H54 (cell line): ENCODE measurements around the gene ZNF648.
"Not testable (repeated sequence)": the region's sequence is repeated elsewhere in the genome, so short reads cannot be mapped to it uniquely, and the experiment has no call there.

Source experiments
- DNase-seq: peaks from one replicate; pipeline ENCODE4 v3.0.0; 2011; ENCODE audit warnings: low spot score, mixed read lengths; ENCODE audit not compliant: insufficient read length
- FAIRE-seq: peaks from 3 replicates; lab custom pipeline; 2011; peaks lifted over from hg19 to GRCh38; lab: Jason Lieb, UNC
- POLR2A ChIP-seq: IDR thresholded peaks from 2 replicates; pipeline ENCODE4 v1.6.1; 2011; ENCODE audit warnings: low read depth, mild to moderate bottlenecking, low read length

ZNF648 gene

DNA sequence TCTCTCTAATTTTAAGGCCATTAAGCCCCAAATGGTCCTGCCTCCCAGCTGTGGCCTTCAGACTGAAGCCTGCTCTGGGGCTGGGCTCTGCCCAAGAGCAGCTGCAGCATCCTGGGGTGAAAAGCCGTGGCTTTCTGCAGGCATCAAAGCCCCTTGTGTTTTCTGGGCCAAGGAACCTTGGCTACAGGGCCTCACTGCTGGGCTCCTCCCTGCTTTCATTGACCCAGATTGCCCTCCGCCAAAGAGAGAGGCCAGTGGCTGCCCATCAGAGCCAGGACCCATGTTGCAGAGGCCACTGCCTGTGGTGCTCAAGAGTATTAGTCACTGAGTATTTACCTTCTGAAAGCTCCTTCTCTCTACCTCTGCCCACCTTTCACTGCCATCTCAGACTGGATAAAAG lies 1.6 kb downstream of the ZNF648 start:
- TF ChIP-seq POLR2A: no peak
- FAIRE-seq: no peak
- DNase-seq: no peak

DNA sequence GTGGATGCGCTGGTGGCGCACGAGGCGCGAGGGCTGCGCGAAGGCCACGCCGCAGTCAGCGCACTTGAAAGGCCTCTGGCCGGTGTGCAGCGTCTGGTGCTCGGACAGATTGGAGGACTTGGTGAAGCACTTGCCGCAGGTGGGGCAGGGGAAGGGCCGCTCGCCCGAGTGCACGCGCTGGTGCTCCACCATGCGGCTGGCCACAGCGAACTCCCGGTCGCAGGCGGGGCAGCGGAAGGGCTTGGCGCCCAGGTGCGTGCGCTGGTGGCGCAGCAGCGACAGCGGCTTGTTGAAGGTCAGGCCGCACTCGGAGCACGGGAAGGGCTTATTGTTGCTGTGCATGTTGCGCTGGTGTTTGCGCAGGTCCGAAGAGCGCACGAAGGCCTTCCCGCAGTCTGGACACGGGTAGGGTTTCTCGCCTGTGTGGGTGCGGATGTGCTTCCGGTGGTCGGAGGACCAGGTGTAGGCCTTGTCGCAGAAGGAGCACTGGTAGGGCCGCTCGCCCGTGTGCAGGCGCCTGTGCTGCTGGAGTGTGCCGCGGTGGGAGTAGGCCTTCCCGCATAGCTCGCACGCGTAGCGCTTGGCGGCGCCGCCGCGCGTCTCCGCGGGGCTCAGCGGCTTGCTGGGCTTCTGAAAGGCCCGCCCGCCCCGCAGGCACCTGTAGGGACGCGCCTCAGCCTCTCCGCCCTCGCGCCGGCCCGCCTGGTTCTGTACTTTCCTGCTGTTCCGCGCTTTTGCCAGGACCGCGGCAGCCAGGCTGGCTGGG lies 4.7 kb downstream of the ZNF648 start:
- FAIRE-seq (no peak), DNase-seq (no peak)
- TF ChIP-seq POLR2A: no peak

DNA sequence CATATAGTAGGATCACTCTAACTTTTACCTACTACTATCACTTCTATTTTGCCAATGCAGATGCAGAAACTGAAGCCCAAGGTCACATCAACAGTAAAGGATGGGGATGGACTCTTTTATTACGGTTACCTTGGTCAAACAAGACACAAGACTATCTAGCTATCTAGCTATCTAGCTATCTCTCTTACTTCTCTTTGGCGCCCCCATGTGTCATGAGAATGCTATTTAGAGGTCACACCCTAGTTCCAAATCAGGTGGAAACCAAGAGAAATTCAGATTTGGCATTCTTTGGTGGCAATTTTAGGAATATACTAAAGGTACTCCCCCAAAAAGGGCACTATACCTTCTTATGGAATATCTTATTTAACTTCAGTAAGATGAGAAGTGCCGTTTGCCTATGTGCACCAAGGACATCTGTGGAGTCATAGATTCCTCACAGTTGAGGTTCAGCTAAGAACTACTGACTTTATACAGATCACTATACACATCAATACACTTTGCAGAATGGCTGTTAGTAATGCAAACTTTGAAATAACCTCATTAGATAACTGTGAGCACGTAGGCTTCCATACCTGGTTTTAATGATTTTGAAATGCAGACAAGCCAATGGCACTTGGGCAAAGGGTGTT lies 6.7 kb downstream of the ZNF648 start:
- no peak for TF ChIP-seq POLR2A
- DNase-seq (peak; percentile 26), FAIRE-seq (no peak)

DNA sequence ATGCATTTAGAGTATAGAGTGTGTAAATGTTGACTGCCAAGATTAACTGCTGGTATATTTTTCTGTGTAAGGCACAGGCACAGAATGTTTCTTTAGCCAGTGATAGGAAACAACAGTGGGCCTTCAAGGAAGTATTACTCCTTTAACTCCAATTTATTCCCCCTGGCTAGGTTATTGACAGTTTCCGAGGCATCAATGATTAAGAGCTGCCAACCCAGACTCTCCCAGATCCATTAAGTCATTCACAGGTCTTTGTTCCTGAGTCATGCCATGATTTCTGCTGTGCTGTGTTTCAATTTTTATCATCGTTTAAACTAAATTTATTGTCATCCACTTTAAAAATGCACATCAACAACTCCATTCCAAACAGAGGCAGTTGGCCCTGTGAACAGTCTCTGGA lies 9.2 kb downstream of the ZNF648 start:
- TF ChIP-seq POLR2A: no peak
- DNase-seq (no peak), FAIRE-seq (no peak)

DNA sequence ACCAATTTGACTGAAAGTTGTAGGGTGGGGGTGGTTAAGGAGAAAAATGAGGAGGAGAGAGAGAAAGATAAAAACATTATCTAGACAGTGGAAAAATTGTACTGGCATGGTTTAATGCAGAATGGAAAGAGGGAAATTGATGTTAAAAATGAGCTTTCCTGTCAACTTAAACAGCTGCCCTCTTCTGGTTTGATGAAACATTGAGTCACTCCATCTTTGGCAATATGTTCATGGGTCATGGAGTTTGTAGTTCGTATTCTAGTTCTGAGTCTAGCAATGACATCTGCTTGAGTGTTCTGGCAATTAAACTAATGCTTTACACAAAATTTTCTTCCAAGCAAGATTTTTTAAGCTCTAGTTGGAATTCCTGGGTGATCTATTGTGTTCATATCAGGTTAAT lies 9.6 kb downstream of the ZNF648 start:
- FAIRE-seq (no peak), DNase-seq (no peak)
- no peak for TF ChIP-seq POLR2A

DNA sequence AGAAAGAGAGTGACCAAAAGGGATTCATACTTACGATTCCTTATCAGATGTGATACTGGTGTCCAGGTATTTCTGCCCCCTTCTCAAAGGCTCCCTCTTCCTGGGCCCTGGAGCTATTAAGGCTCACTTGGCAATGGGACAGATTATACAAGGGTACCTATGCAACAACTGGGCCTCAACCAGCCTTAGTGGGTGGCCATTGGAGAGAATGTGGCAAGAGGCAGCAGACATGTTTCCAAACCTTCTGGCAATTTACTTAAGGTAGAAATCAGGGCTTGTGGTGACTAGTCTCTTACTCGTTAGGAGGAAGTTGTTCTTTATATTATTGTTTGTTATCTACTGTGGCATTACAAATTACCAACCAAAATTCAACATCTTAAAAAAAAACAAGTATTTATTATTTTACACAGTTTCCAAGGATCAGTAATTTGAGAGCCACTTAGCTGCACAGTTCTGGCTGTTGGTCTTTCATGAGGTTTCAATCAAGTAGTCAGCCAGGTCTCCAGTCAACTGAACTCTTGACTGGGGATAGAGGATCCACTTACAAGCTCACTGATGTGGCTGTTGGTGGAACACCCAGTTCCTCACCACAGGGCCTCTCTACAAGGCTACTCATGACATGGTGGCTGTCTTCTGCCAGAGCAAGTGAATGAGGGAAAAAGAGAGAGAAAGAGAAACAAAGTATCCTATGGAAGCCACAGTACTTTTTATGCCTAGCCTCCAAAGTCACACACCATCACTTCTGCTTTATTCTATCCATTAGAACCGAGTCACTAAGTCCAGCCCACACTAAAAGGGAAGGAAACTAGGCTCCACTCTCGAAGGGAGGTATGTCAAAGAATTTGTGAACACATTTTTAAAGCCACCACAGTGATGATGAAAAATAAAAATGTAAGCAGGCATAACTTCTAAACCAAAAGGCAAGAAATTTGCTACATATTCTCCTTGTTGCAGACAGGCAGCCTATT lies 10.7 kb downstream of the ZNF648 start:
- no peak for DNase-seq
- TF ChIP-seq POLR2A: no peak
- no peak for FAIRE-seq

DNA sequence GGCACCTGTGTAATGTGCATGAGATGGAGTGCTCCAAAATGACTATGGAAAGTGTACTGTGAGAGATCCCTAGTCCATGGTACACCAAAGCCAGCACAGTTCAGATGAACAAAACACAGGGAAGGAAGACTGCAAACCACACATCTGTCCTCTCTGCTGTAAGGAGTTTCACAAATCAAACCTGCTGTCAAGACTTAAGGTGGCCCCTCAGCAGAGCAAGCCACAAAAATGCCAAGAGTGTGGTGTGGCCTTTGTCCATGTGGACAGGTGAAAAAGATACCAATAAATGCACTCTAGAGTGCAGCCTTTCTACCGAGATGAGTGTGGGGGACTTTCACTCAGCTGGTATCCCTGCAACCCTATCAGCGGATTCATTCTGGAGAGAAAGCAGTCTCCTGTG lies 12.9 kb downstream of the ZNF648 start:
- TF ChIP-seq POLR2A: no peak
- FAIRE-seq (no peak), DNase-seq (no peak)

DNA sequence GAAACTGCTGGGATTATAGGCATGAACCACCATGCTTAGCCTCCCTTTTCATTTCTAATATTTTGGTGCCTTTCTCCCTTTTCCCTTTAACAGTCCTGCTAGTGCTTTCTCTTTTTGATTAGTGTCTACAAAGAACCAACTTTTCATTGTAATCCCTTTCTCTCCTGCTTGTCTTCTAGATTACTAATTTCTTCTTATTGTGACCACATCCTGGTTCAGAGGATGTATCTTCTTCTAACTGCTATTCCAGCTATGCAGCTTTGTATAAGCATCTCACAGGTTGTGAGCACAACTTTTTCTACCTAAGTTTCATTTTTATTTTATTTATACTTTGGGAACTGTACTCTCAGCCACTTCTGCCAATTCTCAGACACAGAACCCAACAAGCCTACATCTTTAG lies 14.7 kb downstream of the ZNF648 start:
- no peak for TF ChIP-seq POLR2A
- no peak for DNase-seq
- FAIRE-seq: no peak

DNA sequence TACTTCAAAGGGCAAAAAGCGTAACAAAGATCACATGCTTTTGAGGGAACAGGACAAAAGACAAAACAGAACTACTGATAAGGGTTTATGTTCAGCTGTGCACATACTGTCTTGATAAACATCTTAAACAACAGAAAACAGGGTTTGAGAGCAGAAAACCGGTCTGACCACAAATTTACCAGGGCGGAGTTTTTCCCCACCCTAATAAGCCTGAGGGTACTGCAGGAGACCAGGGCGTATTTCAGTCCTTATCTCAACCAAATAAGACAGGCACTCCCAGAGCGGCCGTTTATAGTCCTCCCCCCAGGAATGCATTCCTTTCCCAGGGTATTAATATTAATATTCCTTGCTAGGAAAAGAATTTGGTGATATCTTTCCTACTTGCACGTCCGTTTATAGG lies 16.0 kb downstream of the ZNF648 start:
- DNase-seq, FAIRE-seq: not testable (repeated sequence)

DNA sequence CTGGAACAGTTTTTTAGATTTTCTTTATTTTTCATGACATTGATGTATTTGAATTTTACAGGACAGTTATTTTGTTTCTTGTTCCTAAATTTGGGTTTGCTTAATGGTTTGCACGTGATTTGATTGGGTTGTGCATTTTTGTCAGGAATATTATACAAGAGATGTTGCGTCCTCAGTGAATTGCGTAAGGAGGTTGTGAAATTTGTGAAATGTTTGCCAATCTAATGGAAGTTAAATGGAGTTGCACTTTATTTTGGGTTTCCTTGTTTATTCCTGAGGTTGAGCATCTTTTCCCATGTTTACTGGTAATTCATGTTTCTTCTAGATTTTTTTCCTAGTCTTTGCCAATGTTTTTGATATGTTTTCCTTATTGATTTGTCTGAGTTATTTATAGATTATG lies 19.9 kb downstream of the ZNF648 start:
- TF ChIP-seq POLR2A: no peak
- DNase-seq (no peak), FAIRE-seq (no peak)

DNA sequence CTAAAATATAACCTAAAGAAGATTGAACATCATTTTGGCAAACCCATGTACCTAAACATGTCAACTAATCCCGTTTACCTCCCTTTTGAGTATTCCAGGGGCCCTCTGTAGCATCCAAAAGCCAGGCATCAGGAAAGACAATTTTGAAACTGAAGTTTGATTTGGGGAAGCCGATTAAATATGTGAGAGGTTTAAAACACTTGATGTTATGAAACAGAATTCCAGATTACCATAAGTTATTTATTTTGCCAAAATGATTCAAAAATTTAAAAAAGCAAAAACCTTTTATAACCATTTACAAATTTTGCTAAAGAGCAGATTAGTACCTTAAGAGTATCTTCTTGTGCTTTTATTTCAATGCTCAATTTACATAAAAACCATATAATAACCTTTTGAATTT lies 23.3 kb downstream of the ZNF648 start:
- FAIRE-seq (no peak), DNase-seq (no peak)
- TF ChIP-seq POLR2A: no peak

DNA sequence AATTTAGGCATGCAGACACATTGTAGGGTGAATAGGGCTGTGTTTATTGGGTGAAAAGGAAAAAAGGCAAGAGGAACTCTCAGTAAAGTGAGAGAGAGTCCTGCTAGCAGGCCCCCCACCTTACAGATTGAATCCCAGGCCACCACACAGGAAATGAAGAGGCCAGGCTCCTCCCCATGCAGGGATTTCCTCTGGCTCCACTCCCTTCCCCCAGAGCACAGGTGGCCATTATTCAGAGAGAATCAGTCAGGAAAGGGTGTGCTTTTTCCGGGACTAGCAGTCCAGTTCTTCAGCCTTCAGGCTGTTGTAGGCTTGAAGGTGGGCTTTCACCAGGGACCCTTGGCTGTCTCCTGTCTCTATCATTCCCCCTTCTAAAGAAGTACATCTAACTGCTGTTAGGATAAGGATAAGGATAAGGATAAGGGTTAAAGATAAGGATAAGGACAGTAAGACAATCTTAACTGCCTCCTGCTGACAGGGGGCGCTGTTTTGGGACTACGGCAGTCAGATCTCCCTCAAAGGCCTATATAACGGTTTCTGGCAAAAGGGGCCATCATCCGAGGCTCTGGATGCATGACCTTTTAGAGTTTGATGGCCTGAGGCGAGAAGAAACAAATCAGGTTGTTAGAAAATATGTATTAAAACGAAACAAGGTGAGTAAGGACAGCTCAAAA lies 26.3 kb downstream of the ZNF648 start:
- FAIRE-seq: no peak
- DNase-seq: no peak
- TF ChIP-seq POLR2A: no peak

DNA sequence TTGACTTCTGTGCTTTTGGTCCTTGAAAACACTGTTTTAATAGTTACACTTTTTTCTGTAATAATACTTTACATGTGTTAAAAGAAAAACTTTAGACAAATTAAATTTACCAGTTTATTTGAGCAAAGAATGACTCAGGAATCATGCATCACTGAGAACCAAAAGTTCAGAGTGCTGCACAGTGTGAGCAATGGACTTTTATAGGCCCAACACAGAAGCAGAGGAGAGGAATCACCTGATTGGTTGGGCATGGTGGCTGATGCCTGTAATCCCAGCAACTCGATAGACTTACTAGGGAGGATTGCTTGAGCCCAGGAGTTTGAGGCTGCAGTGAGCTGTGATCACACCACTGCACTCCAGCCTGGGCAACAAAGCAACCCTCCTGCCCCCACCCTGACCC lies 29.3 kb downstream of the ZNF648 start:
- no peak for TF ChIP-seq POLR2A
- FAIRE-seq: no peak
- DNase-seq: no peak
